Measurements from ENCODE around the gene SHISAL1. TPM values are rescaled to one million over a fixed set of nuclear protein-coding genes. Genes with fewer than 3 reads are reported as not detected.

The SHISAL1 gene
- total RNA-seq, 1 donor from 2014 or later = 2.8 TPM

- peaks cover 13% of the 10 kb centered on the region for H3K27me3 Mint-ChIP-seq
- H3K36me3 Mint-ChIP-seq = no peaks in the 10 kb centered on the region
- H3K9me3 Mint-ChIP-seq = no peaks in the 10 kb centered on the region
- H3K4me1 Mint-ChIP-seq (ENCODE audit: unreplicated experiment) = peaks cover 10% of the 10 kb centered on the region
- no peak for DNase-seq (ENCODE audit: extremely low spot score, unreplicated experiment)
- TF ChIP-seq CTCF (conservative IDR thresholded peaks at IDR 0.05) = no peak
- H3K4me3 Mint-ChIP-seq = no peak overlapping the region
- H3K27ac Mint-ChIP-seq = no peak overlapping the region
These were observed 109.5 kb downstream of the SHISAL1 start for GRCh38 chr22:44203203-44203602.

GRCh38 chr22:44202261-44202789, 110.4 kb downstream of the SHISAL1 start:
- Mint-ChIP-seq H3K4me3 (no peak overlapping the region), H3K27ac (no peak overlapping the region), H3K9me3 (no peaks in the 10 kb centered on the region), H3K36me3 (no peaks in the 10 kb centered on the region), H3K4me1 (ENCODE audit: unreplicated experiment) (peaks cover 10% of the 10 kb centered on the region), H3K27me3 (peaks cover 18% of the 10 kb centered on the region)
- no peak for TF ChIP-seq CTCF (conservative IDR thresholded peaks at IDR 0.05)
- DNase-seq (ENCODE audit: extremely low spot score, unreplicated experiment) = no peak

DNA sequence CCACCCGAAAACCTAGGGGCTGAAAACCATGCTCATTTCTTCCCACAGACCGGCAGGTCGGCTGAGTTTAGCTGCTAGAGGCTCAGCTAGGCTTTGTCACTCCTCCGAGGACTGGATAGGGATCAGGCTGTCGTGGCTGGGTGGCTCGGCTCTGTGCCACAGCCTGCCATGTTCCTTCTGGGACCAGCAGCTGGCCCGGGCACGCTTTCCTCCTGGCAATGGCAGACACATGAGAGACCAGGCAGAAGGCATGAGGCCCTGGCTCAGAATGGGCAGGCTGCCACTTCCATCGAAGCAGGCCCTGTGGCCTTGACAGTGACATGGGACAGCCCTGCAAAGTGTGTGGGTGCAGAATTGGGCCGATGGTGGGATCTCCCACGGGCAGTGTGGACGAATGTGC, 111.1 kb downstream of the SHISAL1 start:
- peaks cover 10% of the 10 kb centered on the region for H3K4me1 Mint-ChIP-seq (ENCODE audit: unreplicated experiment)
- no peak overlapping the region for H3K4me3 Mint-ChIP-seq
- peaks cover 18% of the 10 kb centered on the region for H3K27me3 Mint-ChIP-seq
- no peak for TF ChIP-seq CTCF (conservative IDR thresholded peaks at IDR 0.05)
- no peak for DNase-seq (ENCODE audit: extremely low spot score, unreplicated experiment)
- H3K9me3 Mint-ChIP-seq = no peaks in the 10 kb centered on the region
- H3K27ac Mint-ChIP-seq = no peak overlapping the region
- H3K36me3 Mint-ChIP-seq = no peaks in the 10 kb centered on the region

- Mint-ChIP-seq H3K9me3 (no peaks in the 10 kb centered on the region), H3K4me1 (ENCODE audit: unreplicated experiment) (peaks cover 10% of the 10 kb centered on the region), H3K27me3 (peaks cover 19% of the 10 kb centered on the region)
These were observed 111.7 kb downstream of the SHISAL1 start for GRCh38 chr22:44200855-44201550.

GRCh38 chr22:44200451-44200850, 112.3 kb downstream of the SHISAL1 start:
- H3K27me3 Mint-ChIP-seq = peaks cover 22% of the 10 kb centered on the region
- no peaks in the 10 kb centered on the region for H3K36me3 Mint-ChIP-seq
- H3K27ac Mint-ChIP-seq = no peak overlapping the region
- peaks cover 10% of the 10 kb centered on the region for H3K4me1 Mint-ChIP-seq (ENCODE audit: unreplicated experiment)
- H3K4me3 Mint-ChIP-seq = no peak overlapping the region
- no peak for DNase-seq (ENCODE audit: extremely low spot score, unreplicated experiment)
- TF ChIP-seq CTCF (conservative IDR thresholded peaks at IDR 0.05) = no peak
- no peaks in the 10 kb centered on the region for H3K9me3 Mint-ChIP-seq

More at GRCh38 chr22:44200855-44201550, 111.7 kb downstream of the SHISAL1 start:
- DNase-seq (ENCODE audit: extremely low spot score, unreplicated experiment) = no peak
- no peak overlapping the region for H3K27ac Mint-ChIP-seq
- no peak for TF ChIP-seq CTCF (conservative IDR thresholded peaks at IDR 0.05)
- no peaks in the 10 kb centered on the region for H3K36me3 Mint-ChIP-seq
- H3K4me3 Mint-ChIP-seq = no peak overlapping the region
